ENCODE data around the gene ZNF563. TPM values are rescaled to one million over a fixed set of nuclear protein-coding genes. Genes with fewer than 3 reads are reported as not detected.

Gene ZNF563
- total RNA-seq, 1 experiment from 2014 or later, result 0.26 TPM

- peaks cover 5% of the 10 kb centered on the region for H3K27me3 ChIP-seq (replicated peaks; ENCODE audit: insufficient read depth, low read depth, low read length, poor library complexity)
- TF ChIP-seq CTCF (conservative IDR thresholded peaks at IDR 0.05; ENCODE audit: low read depth, low read length), result no peak
- TF ChIP-seq EZH2 (IDR thresholded peaks at IDR 0.05; ENCODE audit: borderline replicate concordance, low read depth, low read length, poor library complexity, severe bottlenecking), result no peak
- H3K4me3 ChIP-seq (ENCODE audit: low read depth, low read length, poor library complexity, severe bottlenecking), result no peak overlapping the region
- H3K9me3 ChIP-seq (ENCODE audit: low read depth, low read length, poor library complexity, severe bottlenecking), result no peaks in the 10 kb centered on the region
- intact Hi-C loops (cut with micrococcal nuclease; ENCODE audit: unreplicated experiment), result no loop called here
- ChIA-PET POLR2A (ENCODE audit: low non-redundant PET) (no interaction called here), CTCF (no interaction called here)
- no peak overlapping the region for H3K27ac ChIP-seq (ENCODE audit: low read depth, low read length, poor library complexity, severe bottlenecking)
- H3K36me3 ChIP-seq (ENCODE audit: insufficient read depth, low read length, poor library complexity, severe bottlenecking), result no peaks in the 10 kb centered on the region
- DNase-seq (ENCODE audit: low spot score), result no peak
- no peaks in the 10 kb centered on the region for H3K4me1 ChIP-seq (ENCODE audit: insufficient read depth, low read length, poor library complexity, severe bottlenecking)
- BruUV-seq (replicated peaks), result no TSS peak
Measured at GRCh38 chr19:12330340-12330739, 3.1 kb downstream of the ZNF563 start.

- ChIA-PET POLR2A (ENCODE audit: low non-redundant PET) (no interaction called here), CTCF (no interaction called here)
- Histone ChIP-seq H3K9me3 (ENCODE audit: low read depth, low read length, poor library complexity, severe bottlenecking) (peaks cover 7% of the 10 kb centered on the region), H3K27ac (ENCODE audit: low read depth, low read length, poor library complexity, severe bottlenecking) (no peak overlapping the region), H3K4me3 (ENCODE audit: low read depth, low read length, poor library complexity, severe bottlenecking) (no peak overlapping the region), H3K4me1 (ENCODE audit: insufficient read depth, low read length, poor library complexity, severe bottlenecking) (no peaks in the 10 kb centered on the region), H3K36me3 (ENCODE audit: insufficient read depth, low read length, poor library complexity, severe bottlenecking) (no peaks in the 10 kb centered on the region), H3K27me3 (replicated peaks; ENCODE audit: insufficient read depth, low read depth, low read length, poor library complexity) (no peaks in the 10 kb centered on the region)
- DNase-seq (ENCODE audit: low spot score), result no peak
- no peak for TF ChIP-seq CTCF (conservative IDR thresholded peaks at IDR 0.05; ENCODE audit: low read depth, low read length)
- no TSS peak for BruUV-seq (replicated peaks)
- intact Hi-C loops (cut with micrococcal nuclease; ENCODE audit: unreplicated experiment), result no loop called here
Measured at GRCh38 chr19:12325690-12326089, 7.7 kb downstream of the ZNF563 start.

- Histone ChIP-seq H3K4me3 (ENCODE audit: low read depth, low read length, poor library complexity, severe bottlenecking) (no peak overlapping the region), H3K27me3 (replicated peaks; ENCODE audit: insufficient read depth, low read depth, low read length, poor library complexity) (no peaks in the 10 kb centered on the region), H3K9me3 (ENCODE audit: low read depth, low read length, poor library complexity, severe bottlenecking) (peaks cover 23% of the 10 kb centered on the region), H3K4me1 (ENCODE audit: insufficient read depth, low read length, poor library complexity, severe bottlenecking) (no peaks in the 10 kb centered on the region), H3K36me3 (ENCODE audit: insufficient read depth, low read length, poor library complexity, severe bottlenecking) (no peaks in the 10 kb centered on the region), H3K27ac (ENCODE audit: low read depth, low read length, poor library complexity, severe bottlenecking) (no peak overlapping the region)
- TF ChIP-seq CTCF (conservative IDR thresholded peaks at IDR 0.05; ENCODE audit: low read depth, low read length) (no peak), EZH2 (IDR thresholded peaks at IDR 0.05; ENCODE audit: borderline replicate concordance, low read depth, low read length, poor library complexity, severe bottlenecking) (no peak)
- CTCF ChIA-PET, result no interaction called here
- no peak for DNase-seq (ENCODE audit: low spot score)
- intact Hi-C loops (cut with micrococcal nuclease; ENCODE audit: unreplicated experiment), result no loop called here
- POLR2A ChIA-PET (ENCODE audit: low non-redundant PET), result no interaction called here
- BruUV-seq (replicated peaks), result no TSS peak
Measured at GRCh38 chr19:12318782-12319413, 14.5 kb downstream of the ZNF563 start.
